ENCODE measurements around the gene NOL6. TPM values are rescaled to one million over a fixed set of nuclear protein-coding genes. Genes with fewer than 3 reads are reported as not detected.
"Not testable (repeated sequence)": the region's sequence is repeated elsewhere in the genome, so short reads cannot be mapped to it uniquely, and the experiment has no call there.

NOL6 gene, protein sequence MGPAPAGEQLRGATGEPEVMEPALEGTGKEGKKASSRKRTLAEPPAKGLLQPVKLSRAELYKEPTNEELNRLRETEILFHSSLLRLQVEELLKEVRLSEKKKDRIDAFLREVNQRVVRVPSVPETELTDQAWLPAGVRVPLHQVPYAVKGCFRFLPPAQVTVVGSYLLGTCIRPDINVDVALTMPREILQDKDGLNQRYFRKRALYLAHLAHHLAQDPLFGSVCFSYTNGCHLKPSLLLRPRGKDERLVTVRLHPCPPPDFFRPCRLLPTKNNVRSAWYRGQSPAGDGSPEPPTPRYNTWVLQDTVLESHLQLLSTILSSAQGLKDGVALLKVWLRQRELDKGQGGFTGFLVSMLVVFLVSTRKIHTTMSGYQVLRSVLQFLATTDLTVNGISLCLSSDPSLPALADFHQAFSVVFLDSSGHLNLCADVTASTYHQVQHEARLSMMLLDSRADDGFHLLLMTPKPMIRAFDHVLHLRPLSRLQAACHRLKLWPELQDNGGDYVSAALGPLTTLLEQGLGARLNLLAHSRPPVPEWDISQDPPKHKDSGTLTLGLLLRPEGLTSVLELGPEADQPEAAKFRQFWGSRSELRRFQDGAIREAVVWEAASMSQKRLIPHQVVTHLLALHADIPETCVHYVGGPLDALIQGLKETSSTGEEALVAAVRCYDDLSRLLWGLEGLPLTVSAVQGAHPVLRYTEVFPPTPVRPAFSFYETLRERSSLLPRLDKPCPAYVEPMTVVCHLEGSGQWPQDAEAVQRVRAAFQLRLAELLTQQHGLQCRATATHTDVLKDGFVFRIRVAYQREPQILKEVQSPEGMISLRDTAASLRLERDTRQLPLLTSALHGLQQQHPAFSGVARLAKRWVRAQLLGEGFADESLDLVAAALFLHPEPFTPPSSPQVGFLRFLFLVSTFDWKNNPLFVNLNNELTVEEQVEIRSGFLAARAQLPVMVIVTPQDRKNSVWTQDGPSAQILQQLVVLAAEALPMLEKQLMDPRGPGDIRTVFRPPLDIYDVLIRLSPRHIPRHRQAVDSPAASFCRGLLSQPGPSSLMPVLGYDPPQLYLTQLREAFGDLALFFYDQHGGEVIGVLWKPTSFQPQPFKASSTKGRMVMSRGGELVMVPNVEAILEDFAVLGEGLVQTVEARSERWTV
- 21.9 and 25.1 TPM in 2 replicates for total RNA-seq (ENCODE audit: low replicate concordance)

DNA sequence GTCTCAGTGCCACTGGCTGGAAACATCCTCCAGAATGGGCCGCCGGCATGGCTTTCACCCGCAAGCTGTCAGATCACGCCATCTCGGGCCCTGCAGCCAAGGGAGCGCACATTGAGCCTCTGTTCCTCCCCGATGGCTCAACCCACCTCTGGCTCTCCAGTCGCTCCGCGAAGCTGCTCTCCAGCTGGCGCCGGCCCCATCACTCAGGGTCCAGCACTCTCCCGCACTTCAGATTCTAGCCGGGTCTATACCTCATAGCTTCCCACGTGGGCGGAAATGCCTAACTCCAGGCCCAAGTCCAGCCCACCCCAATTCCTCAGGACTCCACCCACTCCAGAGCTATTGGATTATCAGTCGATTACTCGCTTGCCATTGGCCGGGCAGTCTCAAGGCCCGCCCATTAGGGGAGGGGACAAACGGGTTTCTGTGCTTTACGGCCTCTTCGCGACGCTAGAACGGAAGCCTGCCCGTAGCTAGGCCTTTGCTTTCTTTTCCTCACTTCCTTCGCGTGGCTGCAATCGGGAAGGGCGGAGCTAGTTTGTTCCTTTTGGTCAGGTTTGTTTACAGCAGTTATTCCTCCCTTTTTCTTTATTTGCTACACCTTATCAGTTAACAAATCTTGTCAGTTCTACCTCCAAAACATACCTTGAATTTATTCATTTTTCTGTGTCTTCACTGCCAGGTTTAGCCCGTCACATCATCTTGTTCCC, at the start of gene NOL6:
Gene NOL6 (minus strand): TSS at position 282 of the 710 bp plus-strand sequence. CDS start 82 bp downstream, at position 200.
- TF ChIP-seq, protein P1, sequence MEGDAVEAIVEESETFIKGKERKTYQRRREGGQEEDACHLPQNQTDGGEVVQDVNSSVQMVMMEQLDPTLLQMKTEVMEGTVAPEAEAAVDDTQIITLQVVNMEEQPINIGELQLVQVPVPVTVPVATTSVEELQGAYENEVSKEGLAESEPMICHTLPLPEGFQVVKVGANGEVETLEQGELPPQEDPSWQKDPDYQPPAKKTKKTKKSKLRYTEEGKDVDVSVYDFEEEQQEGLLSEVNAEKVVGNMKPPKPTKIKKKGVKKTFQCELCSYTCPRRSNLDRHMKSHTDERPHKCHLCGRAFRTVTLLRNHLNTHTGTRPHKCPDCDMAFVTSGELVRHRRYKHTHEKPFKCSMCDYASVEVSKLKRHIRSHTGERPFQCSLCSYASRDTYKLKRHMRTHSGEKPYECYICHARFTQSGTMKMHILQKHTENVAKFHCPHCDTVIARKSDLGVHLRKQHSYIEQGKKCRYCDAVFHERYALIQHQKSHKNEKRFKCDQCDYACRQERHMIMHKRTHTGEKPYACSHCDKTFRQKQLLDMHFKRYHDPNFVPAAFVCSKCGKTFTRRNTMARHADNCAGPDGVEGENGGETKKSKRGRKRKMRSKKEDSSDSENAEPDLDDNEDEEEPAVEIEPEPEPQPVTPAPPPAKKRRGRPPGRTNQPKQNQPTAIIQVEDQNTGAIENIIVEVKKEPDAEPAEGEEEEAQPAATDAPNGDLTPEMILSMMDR (IDR thresholded peaks at IDR 0.05; ENCODE audit: insufficient read depth, low read length) = no peak
- DNase-seq (ENCODE audit: low read depth) = peak; percentile 99

DNA sequence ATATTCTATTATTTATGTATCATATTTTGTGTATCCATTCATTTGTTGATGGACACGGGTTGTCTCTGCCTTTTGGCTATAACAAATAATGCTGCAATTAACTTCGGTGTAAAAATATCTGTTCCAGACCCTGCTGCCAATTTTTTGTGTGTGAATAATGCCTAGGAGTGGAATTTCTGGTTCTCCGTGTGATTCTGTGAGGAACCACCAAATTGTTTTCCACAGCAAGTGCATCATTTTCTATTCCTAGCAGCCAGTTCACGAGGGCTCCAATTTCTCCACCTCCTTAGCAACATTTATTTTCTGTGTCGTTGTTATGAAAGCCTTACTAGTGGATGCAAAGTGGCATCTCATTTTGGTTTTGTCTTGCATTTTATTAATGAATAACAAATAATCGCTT, 48.1 kb upstream of the NOL6 start:
- DNase-seq (ENCODE audit: low read depth); H3K4me3 ChIP-seq (ENCODE audit: low read depth, low read length): not testable (repeated sequence)

More for the DNA sequence above, at the start of gene NOL6:
- peak within 1 kb of the TSS; percentile 99 for H3K4me3 ChIP-seq (ENCODE audit: low read depth, low read length)

DNA sequence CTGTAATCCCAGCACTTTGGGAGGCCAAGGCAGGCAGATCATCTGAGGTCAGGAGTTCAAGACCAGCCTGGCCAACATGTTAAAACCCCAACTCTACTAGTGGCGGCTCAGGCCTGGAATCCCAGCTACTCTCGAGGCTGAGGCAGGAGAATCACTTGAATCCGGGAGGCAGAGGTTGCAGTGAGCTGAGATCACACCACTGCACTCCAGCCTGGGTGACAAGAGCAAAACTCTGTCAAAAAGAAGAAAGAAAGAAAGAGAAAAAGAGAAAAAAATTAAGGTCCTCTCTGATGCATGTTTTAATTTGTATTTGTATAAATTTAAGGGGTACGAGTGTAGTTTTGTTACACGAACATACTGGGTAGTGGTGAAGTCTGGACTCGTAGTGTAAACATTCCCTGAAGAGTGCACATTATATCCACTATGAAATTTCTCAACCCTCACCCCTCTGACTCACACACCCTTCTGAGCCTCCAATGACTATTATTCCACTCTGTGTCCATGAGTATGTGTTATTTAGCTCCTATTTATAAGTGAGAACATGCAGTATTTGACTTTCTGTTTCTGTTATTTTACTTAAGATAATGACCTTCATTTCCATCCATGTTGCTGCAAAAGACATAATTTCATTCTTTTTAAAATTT, 44.3 kb upstream of the NOL6 start:
- not testable (repeated sequence) for H3K4me3 ChIP-seq (ENCODE audit: low read depth, low read length)
- DNase-seq (ENCODE audit: low read depth) = peak; percentile 67

DNA sequence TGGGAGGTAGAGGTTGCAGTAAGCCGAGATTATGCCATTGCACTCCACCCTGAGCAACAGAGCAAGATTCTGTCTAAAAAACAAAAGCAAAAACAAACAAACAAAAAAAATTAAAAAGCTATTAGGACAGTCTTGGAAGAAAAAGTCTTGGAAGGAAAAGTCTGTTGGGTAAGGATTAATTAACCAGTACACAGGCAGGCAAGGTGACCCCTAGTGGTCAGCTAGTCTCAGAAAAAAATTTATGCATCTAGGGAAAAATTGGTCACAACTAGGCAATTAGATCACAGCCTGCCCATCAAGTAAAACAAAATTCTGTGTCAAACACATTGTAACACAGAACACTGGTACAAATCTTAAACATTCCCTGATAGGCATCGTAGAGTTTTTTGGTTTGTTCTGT, 43.6 kb upstream of the NOL6 start:
- H3K4me3 ChIP-seq (ENCODE audit: low read depth, low read length) = no peak overlapping the region
- peak; percentile 61 for DNase-seq (ENCODE audit: low read depth)
- TF ChIP-seq, protein P1 (IDR thresholded peaks at IDR 0.05; ENCODE audit: insufficient read depth, low read length) = peak; percentile 66

DNA sequence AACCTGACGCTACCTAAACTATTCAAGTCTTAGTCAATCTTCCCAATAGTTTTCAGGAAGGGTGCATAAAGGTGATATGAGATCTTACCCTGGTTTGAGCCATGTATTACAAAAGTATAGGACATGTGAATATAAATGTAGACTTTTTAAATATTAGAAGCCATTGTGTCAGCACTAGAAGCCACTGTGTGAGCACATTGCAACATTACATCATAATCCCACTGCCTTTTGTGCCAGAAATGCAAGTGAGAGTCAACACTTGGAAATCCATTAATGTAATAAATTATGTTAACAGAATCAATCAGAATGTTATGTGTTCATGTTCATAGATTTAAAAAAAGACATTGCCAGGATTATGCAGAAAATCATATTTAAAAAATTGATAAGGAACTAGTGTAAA, 42.7 kb upstream of the NOL6 start:
- H3K4me3 ChIP-seq (ENCODE audit: low read depth, low read length); DNase-seq (ENCODE audit: low read depth): not testable (repeated sequence)

DNA sequence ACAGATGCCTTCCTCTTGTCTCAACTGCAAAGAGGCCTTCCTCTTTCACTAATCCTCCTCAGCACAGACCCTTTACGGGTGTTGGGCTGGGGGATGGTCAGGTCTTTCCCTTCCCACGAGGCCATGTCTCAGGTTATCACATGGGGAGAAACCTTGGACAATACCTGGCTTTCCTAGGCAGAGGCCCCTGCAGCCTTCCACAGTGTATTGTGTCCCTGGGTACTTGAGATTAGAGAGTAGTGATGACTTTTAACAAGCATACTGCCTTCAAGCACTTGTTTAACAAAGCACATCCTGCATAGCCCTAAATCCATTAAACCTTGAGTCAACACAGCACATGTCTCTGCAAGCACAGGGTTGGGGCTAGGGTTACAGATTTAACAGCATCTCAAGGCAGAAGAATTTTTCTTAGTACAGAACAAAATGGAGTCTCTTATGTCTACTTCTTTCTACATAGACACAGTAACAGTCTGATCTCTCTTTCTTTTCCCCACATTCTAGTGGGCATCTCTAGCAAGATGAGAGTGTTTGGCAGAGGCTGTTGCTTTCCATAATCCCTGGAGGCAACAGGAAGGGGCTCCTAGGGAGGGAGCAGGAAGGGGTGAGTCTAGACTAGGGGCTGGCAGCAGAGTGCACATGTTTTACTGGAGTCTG, 41.7 kb upstream of the NOL6 start:
- H3K4me3 ChIP-seq (ENCODE audit: low read depth, low read length); DNase-seq (ENCODE audit: low read depth): not testable (repeated sequence)

DNA sequence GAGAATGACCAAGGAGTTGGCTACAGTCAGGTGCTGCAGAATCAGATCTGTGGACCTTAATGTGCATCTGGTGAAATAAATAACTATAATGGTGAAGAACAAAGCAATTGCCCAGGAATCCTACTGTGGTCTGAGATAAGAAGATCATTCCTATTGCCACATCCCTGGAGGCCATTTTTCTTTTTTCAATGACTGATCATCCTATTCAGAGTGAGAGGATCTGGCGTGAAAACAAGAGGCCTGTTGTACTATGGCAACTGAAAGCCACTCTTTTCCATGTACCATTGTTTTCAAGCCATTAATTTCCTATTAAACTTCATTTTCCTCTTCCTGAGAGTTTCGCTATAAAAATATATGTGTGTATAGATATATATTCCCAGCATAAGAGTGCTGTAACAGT, 38.8 kb upstream of the NOL6 start:
- DNase-seq (ENCODE audit: low read depth) = peak; percentile 58
- H3K4me3 ChIP-seq (ENCODE audit: low read depth, low read length) = not testable (repeated sequence)

DNA sequence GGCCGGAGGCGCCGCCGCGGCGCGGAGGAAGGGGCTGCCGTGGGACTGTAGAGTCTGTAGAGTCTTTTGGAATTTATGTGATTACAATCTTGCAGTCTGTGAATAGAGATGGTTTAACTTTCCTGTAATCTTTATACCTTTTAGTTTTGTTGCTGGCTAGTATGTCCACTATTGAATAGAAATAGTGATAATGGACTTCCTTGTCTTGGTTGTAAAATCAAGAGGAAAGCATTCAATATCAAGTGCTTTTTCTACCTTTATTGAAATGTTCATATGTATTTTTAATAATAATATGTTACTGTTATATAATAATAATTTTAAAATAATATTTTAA, 37.4 kb upstream of the NOL6 start:
- not testable (repeated sequence) for DNase-seq (ENCODE audit: low read depth)

More for the DNA sequence above, 37.4 kb upstream of the NOL6 start:
- peak overlapping the region; percentile 66 for H3K4me3 ChIP-seq (ENCODE audit: low read depth, low read length)
